Activated naive CD4-positive, alpha-beta T cell treated with anti-CD3 and anti-CD28 coated beads for 36 hours (primary cell): ENCODE measurements around the gene AUTS2. TPM values are rescaled to one million over a fixed set of nuclear protein-coding genes. Genes with fewer than 3 reads are reported as not detected.
"Not testable (repeated sequence)": the region's sequence is repeated elsewhere in the genome, so short reads cannot be mapped to it uniquely, and the experiment has no call there.

Source experiments
- CTCF ChIA-PET: fragments of 350-600 bp; sonication (Branson Sonifier 250); formaldehyde crosslinking; loops from one replicate; lab custom pipeline; 2021; ENCODE audit warnings: antibody characterized with exemption; lab: Charles Lee
- DNase-seq: peaks from one replicate; pipeline ENCODE4 v3.0.0-alpha.2; 2020
- H3K27ac Mint-ChIP-seq: one replicate; pipeline ENCODE4 v1.8.0; 2021; ENCODE audit warnings: mild to moderate bottlenecking, mixed read lengths
- H3K27me3 Mint-ChIP-seq: one replicate; pipeline ENCODE4 v1.8.0; 2021; ENCODE audit warnings: low read depth, mixed read lengths
- H3K36me3 Mint-ChIP-seq: one replicate; pipeline ENCODE4 v1.8.0; 2021; ENCODE audit warnings: low read depth, mixed read lengths
- H3K4me1 Mint-ChIP-seq: one replicate; pipeline ENCODE4 v1.8.0; 2021; ENCODE audit warnings: low read depth, mixed read lengths
- H3K4me3 Mint-ChIP-seq: one replicate; pipeline ENCODE4 v1.8.0; 2021; ENCODE audit warnings: mild to moderate bottlenecking, moderate library complexity, mixed read lengths
- H3K9me3 Mint-ChIP-seq: one replicate; pipeline ENCODE4 v1.8.0; 2021; ENCODE audit warnings: mixed read lengths
- intact Hi-C: fragments of 100-400 bp; cut with micrococcal nuclease; formaldehyde crosslinking; loops from one replicate; pipeline ENCODE4 v1.15.1; 2023
- total RNA-seq, 2 experiments: library from RNA; stranded (reverse); gene quantifications; one replicate each; pipeline ENCODE4 v1.2.3, GENCODE V29; 2021

AUTS2 gene
- total RNA-seq, 2 experiments from 2014 or later = 0.79 to 1.1 TPM

DNA sequence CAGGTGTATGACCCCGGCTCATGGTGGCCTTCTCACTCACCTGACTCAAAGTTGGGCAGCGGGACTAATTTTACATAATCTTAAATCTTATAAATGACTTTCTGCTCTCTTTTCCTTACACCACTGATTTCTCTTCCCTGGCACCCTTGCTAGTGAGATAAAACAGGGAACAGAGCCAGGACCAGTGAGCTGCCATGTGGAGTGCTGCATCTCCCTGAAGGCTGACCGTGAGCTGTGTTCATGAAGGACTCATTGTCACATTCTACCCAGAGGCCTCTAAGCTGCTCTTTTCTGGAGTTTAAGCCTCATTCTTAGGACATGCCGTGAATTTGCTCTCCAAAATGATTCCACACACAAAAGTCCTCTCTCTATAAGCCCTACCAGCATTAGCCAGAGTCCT, 762.3 kb downstream of the AUTS2 start:
- CTCF ChIA-PET = no interaction called here
- H3K36me3 Mint-ChIP-seq = no peaks in the 10 kb centered on the region
- intact Hi-C loops = no loop called here
- H3K27me3 Mint-ChIP-seq = no peaks in the 10 kb centered on the region
- no peaks in the 10 kb centered on the region for H3K9me3 Mint-ChIP-seq
- DNase-seq = no peak
- H3K27ac Mint-ChIP-seq = no peak overlapping the region
- H3K4me1 Mint-ChIP-seq = peaks cover 6% of the 10 kb centered on the region
- H3K4me3 Mint-ChIP-seq = no peak overlapping the region

DNA sequence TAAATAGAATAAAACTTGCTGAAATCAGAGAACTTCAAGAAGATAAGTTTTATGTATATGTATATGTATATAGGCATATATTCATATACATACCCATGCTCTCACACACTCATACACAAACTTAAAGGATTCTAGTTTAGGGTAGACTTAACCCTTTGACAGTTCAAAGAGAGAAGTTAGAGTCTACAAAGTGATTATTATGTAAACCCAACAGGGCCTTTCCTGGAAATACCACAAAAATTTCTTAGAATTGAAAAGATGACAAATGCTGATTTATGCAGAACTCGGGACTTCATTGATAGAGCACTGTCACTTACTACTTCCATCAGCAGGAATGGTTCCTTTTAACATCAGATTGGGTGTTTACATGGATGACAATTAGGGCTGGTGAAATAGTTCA, 763.5 kb downstream of the AUTS2 start:
- peaks cover 6% of the 10 kb centered on the region for H3K4me1 Mint-ChIP-seq
- CTCF ChIA-PET = no interaction called here
- DNase-seq = no peak
- no peaks in the 10 kb centered on the region for H3K36me3 Mint-ChIP-seq
- no peak overlapping the region for H3K4me3 Mint-ChIP-seq
- intact Hi-C loops = loop anchor here (2.0 kb wide), 1 partner anchor 287 kb away; no protein-coding TSS in a partner anchor
- H3K27ac Mint-ChIP-seq = no peak overlapping the region
- H3K9me3 Mint-ChIP-seq = peaks cover 2% of the 10 kb centered on the region
- H3K27me3 Mint-ChIP-seq = no peaks in the 10 kb centered on the region

DNA sequence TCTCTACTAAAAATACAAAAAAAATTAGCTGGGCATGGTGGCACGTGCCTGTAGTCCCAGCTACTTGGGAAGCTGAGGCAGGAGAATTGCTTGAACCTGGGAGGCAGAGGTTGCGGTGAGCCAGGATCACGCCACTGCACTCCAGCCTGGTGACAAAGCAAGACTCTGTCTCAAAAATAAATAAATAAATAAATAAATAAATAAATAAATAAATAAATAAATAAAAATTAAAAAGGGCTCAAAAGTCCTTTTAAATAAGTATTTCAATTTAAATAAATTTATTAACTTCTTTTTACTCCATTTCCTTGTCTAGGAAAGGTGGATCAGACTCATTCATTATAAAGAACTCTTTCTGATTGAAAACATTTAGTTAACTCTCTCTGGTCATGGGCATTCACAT, 766.1 kb downstream of the AUTS2 start:
- not testable (repeated sequence) for H3K27me3 Mint-ChIP-seq, H3K9me3 Mint-ChIP-seq
- CTCF ChIA-PET = interaction anchor here (0.6 kb wide), 1 partner anchor 31 kb away, joined by 4 read pairs; no protein-coding TSS in a partner anchor

DNA sequence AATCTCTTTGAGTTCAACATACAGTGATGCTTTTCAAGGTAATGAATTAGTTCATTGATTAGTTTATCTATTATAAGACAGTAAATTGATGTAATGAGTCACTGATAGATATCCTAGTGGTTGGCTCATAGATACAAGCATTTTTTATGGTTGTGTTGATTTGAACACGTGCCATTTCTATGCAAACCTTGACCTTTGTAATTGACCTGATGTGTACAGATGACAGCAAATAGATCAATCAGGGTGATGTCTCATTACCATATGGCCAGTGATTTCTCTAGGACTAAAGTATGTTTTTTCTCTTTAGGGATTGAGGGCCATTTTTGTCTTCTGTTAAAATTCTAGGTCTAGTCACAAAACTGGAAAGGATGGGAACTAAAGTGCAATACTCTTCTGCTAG, 773.4 kb downstream of the AUTS2 start:
- Mint-ChIP-seq H3K9me3 (no peaks in the 10 kb centered on the region), H3K27ac (no peak overlapping the region), H3K4me3 (no peak overlapping the region), H3K27me3 (no peaks in the 10 kb centered on the region), H3K36me3 (no peaks in the 10 kb centered on the region), H3K4me1 (no peaks in the 10 kb centered on the region)
- intact Hi-C loops = no loop called here
- DNase-seq = no peak
- CTCF ChIA-PET = no interaction called here

More for the DNA sequence above, 766.1 kb downstream of the AUTS2 start:
- DNase-seq, H3K4me3 Mint-ChIP-seq, intact Hi-C loops, H3K4me1 Mint-ChIP-seq, H3K27ac Mint-ChIP-seq, H3K36me3 Mint-ChIP-seq: not testable (repeated sequence)

DNA sequence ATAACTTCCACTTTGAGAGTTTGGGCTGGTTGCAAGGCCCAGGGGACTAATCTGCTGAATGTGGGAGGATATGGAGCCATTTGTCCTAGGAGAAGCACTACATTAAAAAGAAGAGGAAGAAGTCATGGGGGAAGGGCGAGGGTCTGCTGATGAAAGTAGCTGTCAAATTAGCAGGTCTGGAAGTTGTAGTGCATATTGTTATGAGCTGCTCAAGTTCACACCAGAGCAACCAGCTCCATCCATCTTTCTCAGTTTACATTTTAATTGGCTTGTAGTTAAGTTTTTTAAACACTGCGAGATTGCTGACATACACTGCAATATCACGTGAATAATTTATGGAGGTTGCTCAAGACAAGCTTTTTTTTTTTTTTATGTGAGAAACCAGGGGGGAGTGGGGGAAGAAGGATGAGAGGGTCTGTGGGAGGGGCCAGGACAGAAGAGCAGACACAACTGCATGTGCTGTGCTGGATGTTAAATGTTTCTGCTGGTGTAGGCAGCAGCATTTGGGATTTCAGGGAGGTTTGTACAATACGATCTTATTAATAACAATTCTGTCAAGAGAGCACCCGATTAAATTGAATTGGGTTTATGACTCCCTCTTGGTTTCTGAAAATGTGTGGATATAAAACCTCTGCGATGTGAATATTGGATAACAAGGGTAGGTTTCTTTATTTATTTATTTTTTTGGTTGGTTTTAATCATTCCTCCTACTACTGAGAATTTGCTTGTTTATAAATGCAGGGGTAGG, 774.7 kb downstream of the AUTS2 start:
- Mint-ChIP-seq H3K9me3 (no peaks in the 10 kb centered on the region), H3K27me3 (no peaks in the 10 kb centered on the region), H3K27ac (no peak overlapping the region), H3K4me1 (no peaks in the 10 kb centered on the region), H3K36me3 (no peaks in the 10 kb centered on the region), H3K4me3 (no peak overlapping the region)
- CTCF ChIA-PET = no interaction called here
- intact Hi-C loops = no loop called here
- DNase-seq = no peak

DNA sequence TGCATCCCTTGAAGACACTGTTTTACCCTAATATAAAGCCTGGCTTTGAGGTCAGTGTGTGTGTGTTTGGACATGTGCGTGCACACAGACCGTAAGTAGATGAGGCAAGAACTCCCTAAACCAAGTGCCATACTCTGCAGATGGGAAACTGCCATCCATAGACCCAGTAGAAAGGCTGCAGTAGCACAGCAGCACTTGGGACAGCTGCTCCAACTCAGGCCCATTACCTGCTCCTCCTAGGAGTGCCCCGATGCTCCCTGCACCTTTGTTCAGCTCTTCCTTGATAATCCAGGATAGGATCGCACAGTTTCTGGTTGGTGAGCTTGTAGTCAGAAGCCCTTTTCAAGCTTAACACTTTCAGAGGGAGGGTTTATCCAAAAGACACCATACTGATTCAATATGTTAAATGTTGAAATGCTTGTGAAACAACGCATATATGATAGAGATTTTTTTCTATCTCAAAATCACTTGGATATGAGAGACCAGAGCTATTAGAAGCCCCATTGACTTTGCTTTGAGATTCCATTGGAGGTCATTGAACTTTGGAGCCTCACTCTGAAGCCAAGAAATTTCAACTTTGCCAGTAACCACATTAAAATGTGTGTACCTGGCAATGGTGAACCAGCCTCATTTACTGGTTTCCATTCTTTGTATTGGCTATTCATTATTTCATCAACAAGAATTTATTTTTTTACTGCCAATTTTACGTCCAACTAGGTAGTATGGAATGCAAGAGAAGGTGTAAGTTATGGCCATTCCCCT, 776.7 kb downstream of the AUTS2 start:
- H3K27ac Mint-ChIP-seq = no peak overlapping the region
- intact Hi-C loops = no loop called here
- H3K9me3 Mint-ChIP-seq = no peaks in the 10 kb centered on the region
- no peak overlapping the region for H3K4me3 Mint-ChIP-seq
- DNase-seq = no peak
- no peaks in the 10 kb centered on the region for H3K4me1 Mint-ChIP-seq
- CTCF ChIA-PET = no interaction called here
- no peaks in the 10 kb centered on the region for H3K27me3 Mint-ChIP-seq
- no peaks in the 10 kb centered on the region for H3K36me3 Mint-ChIP-seq

DNA sequence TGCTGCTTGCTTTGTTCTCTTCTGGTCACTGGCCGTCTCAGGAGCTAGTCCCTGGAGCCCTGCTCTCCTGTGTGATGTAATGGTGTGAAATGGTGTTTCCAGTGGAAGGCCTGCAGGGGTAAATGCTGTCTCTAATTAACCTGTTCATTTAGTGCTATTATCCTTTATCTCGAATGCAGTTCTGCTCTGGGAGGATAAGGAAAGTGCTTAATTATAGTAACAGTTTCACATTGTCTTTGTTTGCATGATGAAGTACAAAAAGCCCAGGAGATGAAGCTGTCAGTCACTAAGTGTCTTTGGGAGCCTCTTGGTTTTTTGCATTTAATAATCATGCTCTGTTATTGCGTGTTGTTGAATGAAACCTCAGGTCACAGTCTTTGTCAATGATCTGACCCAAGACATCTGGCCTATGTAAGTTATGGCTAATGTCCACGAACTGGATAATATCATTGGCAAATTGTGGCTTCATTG, 778.3 kb downstream of the AUTS2 start:
- intact Hi-C loops = no loop called here
- no peaks in the 10 kb centered on the region for H3K27me3 Mint-ChIP-seq
- CTCF ChIA-PET = no interaction called here
- H3K4me3 Mint-ChIP-seq = no peak overlapping the region
- H3K36me3 Mint-ChIP-seq = no peaks in the 10 kb centered on the region
- no peak overlapping the region for H3K27ac Mint-ChIP-seq
- no peak for DNase-seq
- no peaks in the 10 kb centered on the region for H3K4me1 Mint-ChIP-seq
- no peaks in the 10 kb centered on the region for H3K9me3 Mint-ChIP-seq

DNA sequence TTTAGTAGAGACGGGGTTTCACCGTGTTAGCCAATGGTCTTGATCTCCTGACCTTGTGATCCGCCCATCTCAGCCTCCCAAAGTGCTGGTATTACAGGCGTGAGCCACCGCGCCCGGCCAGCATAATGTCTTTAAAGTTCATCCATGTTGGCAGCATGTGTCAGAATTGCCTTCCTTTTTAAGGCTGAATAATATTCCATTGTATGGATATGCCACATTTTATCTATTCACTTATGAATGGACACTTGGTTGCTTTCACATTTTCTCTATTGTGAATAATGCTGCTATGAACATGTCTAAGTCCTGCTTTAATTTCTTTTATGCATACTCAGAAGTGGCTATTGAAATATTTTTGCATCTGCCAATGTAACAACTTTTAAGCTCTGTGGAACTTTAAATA, 779.7 kb downstream of the AUTS2 start:
- intact Hi-C loops = no loop called here
- no peak overlapping the region for H3K4me3 Mint-ChIP-seq
- H3K27me3 Mint-ChIP-seq = no peaks in the 10 kb centered on the region
- no peak for DNase-seq
- no peak overlapping the region for H3K27ac Mint-ChIP-seq
- no peaks in the 10 kb centered on the region for H3K9me3 Mint-ChIP-seq
- CTCF ChIA-PET = no interaction called here
- no peaks in the 10 kb centered on the region for H3K4me1 Mint-ChIP-seq
- no peaks in the 10 kb centered on the region for H3K36me3 Mint-ChIP-seq

DNA sequence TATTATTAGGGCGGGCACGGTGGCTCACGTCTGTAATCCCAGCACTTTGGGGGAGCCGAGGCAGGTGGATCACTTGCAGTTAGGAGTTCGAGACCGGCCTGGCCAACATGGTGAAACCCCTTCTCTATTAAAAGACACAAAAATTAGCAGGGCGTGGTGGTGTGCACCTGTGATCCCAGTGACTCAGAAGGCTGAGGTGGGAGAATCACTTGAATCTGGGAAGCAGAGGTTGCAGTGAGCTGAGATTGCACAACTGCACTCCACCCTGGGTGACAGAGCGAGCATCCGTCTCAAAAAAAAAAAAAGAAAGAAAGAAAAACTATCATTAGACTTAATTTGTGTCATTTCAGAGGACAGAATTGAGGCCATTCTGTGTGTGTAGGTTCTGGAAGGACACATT, 780.9 kb downstream of the AUTS2 start:
- H3K9me3 Mint-ChIP-seq = no peaks in the 10 kb centered on the region
- H3K4me1 Mint-ChIP-seq = no peaks in the 10 kb centered on the region
- intact Hi-C loops = no loop called here
- no peaks in the 10 kb centered on the region for H3K27me3 Mint-ChIP-seq
- no peaks in the 10 kb centered on the region for H3K36me3 Mint-ChIP-seq
- DNase-seq = no peak
- no peak overlapping the region for H3K27ac Mint-ChIP-seq
- CTCF ChIA-PET = no interaction called here
- H3K4me3 Mint-ChIP-seq = no peak overlapping the region

DNA sequence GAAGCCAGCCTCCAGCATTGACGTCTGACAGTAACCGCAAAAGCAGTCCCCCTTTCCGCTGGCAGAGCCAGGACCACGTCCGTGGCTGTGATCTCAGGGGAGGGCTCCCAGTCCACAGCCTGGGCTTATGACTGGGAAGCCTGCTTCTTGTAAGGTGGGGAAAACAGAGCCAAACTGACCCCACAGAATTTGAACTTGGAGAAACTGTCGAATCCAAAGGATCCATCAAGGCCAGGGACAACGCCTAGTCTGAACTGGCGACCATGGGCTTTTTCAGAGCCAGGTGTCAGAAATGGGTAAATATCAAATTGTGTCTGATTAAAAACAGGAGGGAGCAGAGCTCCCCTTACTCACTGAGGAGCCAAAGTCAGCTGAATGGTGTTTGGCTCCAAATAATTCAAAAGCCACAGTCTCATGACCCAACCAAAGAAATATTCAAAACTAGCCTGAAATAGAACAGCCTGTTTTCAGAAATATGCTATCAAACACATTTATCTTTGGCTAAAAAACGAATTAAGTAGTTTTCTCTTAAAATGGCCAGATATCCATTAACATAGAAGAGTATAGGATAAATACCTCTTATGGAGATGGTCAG, 782.2 kb downstream of the AUTS2 start:
- Mint-ChIP-seq H3K36me3 (no peaks in the 10 kb centered on the region), H3K4me1 (no peaks in the 10 kb centered on the region), H3K9me3 (no peaks in the 10 kb centered on the region), H3K27ac (no peak overlapping the region), H3K4me3 (no peak overlapping the region), H3K27me3 (no peaks in the 10 kb centered on the region)
- intact Hi-C loops = no loop called here
- CTCF ChIA-PET = no interaction called here
- DNase-seq = no peak

DNA sequence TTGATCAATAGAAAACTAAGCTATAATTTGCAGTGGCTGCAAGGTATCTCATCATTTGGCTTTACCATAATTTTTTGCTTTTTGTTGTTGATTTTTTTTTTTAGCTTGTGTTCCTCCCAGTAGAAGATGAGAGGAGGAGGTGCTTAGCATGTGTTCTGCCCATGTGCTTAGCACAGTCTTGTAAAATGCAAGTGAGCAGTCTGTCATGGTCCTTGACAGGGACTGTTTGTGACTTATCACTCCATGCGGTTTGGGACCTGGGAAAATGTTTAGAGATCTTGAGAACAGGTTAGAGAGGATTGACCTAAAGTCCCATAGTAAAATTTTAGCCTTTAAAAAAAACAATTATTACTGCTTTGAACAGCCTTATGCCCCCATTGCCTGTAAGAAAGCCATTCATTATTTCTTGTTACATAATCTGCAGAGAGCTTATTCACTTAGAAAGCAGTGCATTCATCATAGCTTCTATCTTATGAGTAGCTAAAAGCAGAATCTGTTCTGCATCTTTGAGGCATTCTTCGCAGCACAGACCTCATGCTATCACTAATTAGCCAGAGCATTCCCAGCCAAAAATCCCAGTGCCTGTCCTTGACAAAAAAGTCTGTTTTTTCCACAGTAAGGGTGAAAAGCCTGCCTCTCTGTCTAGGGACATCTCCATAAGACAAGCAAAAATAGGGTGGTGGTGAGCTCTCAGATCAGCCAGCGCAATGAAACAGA, 784.9 kb downstream of the AUTS2 start:
- no peak overlapping the region for H3K4me3 Mint-ChIP-seq
- CTCF ChIA-PET = no interaction called here
- H3K27ac Mint-ChIP-seq = no peak overlapping the region
- no peaks in the 10 kb centered on the region for H3K27me3 Mint-ChIP-seq
- intact Hi-C loops = no loop called here
- H3K4me1 Mint-ChIP-seq = no peaks in the 10 kb centered on the region
- DNase-seq = no peak
- no peaks in the 10 kb centered on the region for H3K9me3 Mint-ChIP-seq
- no peaks in the 10 kb centered on the region for H3K36me3 Mint-ChIP-seq

DNA sequence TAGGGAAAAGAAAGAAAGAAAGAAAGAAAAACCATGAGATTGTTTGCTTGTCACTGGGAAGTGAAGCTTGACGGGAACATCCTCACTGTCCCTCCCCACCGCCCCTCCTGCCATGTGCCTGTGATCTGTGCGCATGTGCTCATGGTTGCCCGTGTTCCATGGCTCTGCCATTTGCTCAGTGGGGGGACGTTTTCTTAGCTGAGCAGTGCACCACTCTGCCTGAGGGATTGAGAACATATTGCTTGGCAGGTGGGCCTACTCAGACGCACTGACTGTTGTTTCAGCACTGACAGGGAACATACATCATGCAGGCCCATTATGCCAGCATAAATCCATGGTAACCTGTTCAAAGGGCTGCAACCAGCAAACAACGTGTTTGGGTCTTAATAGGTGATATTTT, 785.7 kb downstream of the AUTS2 start:
- no peaks in the 10 kb centered on the region for H3K4me1 Mint-ChIP-seq
- CTCF ChIA-PET = no interaction called here
- intact Hi-C loops = no loop called here
- H3K4me3 Mint-ChIP-seq = no peak overlapping the region
- H3K27me3 Mint-ChIP-seq = no peaks in the 10 kb centered on the region
- H3K36me3 Mint-ChIP-seq = no peaks in the 10 kb centered on the region
- H3K27ac Mint-ChIP-seq = no peak overlapping the region
- no peaks in the 10 kb centered on the region for H3K9me3 Mint-ChIP-seq
- DNase-seq = no peak
